DMS153 (cell line): ENCODE data around the gene TAS2R14.

Experiments
- DNase-seq: peaks from one replicate; lab custom pipeline; 2025; lab: John Stamatoyannopoulos, UW

TAS2R14 gene

DNA sequence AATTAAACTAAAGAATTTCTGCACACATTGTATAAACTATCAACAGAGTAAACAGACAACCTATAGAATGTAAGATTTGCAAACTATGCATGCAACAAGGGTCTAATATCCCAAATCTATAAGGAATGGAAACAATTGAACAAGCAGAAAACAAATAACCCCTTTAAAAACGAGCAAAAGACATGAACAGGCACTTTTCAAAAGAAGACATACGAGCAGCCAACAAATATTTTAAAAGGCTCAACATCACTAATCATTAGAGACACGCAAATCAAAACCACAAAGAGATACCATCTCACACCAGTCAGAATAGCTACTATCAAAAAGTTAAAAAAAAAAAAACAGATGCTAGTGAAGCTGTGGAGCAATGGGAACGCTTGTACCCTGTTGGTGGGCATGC is 34.4 kb downstream of the TAS2R14 start:
- DNase-seq, result no peak

DNA sequence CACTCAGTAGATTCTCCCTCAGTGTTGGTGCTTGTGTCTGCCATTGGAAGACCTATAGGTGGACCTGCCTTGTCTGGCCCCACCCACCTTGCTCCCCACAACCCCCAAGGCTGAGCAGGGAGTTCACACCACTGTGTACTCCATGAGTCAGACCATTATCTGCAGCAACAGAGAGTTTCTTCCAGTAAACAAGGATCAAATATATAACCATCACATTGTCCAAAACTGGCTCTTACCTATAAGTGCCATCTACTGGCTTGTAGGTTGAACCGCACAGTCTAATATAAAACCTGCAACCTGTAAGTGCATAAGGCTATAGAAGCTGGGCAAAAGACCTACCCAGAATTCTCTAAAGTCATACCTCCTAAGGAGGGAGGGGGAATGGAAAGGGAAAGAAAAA is 37.6 kb downstream of the TAS2R14 start:
- DNase-seq, result no peak

DNA sequence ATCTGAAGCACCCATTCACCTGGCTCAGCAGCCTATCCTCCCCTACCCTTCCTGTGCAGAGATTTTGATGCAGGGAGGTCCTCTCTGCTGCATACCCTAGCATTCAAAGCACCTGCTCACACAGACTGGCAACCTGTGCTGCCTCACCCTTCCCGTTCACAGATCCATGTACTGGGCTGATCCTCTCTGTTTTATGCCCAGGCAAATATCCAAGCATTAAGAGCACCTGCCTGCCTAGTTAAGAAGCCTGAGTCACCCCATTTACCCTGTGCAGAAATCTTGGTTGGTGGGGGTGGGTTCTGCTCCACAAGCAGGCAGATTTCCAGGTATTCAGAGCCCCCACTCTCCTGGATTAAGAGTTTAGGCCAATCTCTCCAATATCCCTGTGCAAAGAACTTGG is 38.1 kb downstream of the TAS2R14 start:
- DNase-seq, result no peak

DNA sequence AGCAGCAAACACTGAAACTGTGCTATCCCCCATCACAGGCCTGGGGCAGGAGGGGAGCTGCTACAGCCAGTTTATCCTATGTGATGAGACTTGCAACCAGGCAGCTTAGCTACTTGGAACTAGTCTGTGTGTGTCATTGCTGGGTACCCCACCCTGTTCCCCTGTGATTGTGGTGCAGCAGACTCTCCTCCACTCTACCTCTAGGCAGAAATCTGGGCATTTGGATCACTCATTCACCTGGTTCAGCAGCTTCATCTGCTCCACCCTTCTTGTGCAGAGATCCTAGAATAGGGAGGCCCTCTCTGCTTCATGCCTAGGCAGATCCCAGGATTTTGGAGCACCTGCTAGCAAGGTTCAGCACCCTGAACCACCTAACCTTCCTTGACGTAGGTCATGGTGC is 38.5 kb downstream of the TAS2R14 start:
- DNase-seq, result no peak

DNA sequence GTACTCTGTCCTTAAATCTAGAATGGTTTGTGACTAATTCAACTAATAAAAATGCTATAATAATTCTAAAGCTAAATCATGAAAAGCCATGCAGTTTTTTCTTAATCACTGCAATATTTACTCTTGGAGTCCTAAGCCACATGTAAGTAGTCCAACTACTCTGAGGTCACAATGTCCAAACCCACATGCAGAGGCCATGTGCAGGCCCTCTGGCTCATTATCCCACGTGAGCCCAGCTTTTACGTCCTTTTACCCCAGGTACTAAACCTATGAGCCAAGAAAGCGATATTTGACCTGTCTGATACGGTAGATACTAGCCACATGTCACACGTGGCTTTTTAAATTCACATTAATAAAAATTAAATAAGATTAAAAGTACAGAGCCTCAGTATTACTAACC is 42.2 kb downstream of the TAS2R14 start:
- no peak for DNase-seq

DNA sequence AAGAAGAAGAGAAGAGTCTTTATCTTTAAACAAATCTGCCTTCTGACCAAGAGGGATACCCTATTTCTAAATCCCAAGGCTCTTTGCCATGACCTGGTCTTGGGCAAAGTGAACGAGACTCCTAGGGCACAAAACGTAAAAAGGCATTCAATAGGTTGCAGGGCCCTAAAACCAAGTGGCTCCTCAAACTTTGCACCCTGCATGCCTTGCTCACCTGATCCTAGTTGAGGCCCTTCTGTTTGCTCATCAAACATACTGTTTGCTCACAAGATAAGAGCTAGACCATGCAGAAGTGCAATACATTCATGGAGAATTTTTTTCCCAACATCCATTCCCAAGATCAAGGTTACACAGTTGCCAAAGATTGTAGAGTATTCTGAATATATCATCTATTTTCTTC is 47.1 kb downstream of the TAS2R14 start:
- DNase-seq, result no peak

DNA sequence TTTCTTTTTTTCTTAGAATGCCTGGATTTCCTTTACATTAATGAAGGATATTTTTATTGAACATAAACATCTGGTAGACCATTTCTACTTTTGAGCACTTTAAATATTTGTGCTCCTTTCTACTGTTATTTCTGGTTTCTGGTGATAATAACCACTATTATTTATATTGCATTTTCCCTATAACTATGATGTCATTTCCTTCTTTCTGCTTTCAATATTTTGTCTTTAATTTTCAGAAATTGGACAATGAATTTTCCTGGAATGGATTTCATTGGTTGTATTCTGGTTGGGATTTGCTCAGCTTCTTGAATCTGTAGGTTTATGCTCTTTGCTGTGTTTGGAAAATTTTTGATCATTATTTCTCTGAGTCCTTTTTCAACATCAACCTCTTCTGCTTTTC is 49.8 kb downstream of the TAS2R14 start:
- no peak for DNase-seq
